ENCODE results near the gene MAGOH.

MAGOH gene

GRCh38 chr1:53220171-53220961, 18.0 kb downstream of the MAGOH start, which contains the start of gene CZIB:
Gene CZIB, minus strand, starts transcription at chr1:53220634. Its CDS starts 59 bp downstream, at chr1:53220575.
- Histone ChIP-seq H3K79me2 (ENCODE audit: insufficient read depth, low read length) (peaks cover 25% of the 10 kb centered on the region), H2AFZ (ENCODE audit: low read length) (peak within 1 kb of the TSS; percentile 85), H3K4me1 (ENCODE audit: insufficient read depth, low read length, poor library complexity, severe bottlenecking) (peaks cover 19% of the 10 kb centered on the region), H3K4me2 (ENCODE audit: low read depth, low read length, poor library complexity, severe bottlenecking) (peak within 1 kb of the TSS; percentile 72), H3F3A (ENCODE audit: low read depth) (no peaks in the 10 kb centered on the region), H3K9me3 (ENCODE audit: insufficient read depth, low read depth, low read length) (no peaks in the 10 kb centered on the region), H3K4me3 (ENCODE audit: low read length, poor library complexity, severe bottlenecking) (peak within 1 kb of the TSS; percentile 87), H3K9ac (ENCODE audit: low read depth, low read length, poor library complexity, severe bottlenecking) (peak within 1 kb of the TSS; percentile 88), H3K36me3 (ENCODE audit: insufficient read depth, low read length) (no peaks in the 10 kb centered on the region), H3K9me2 (replicated peaks; ENCODE audit: low read depth, low read length) (no peaks in the 10 kb centered on the region), H3K27me3 (ENCODE audit: insufficient read depth, low read length, poor library complexity, severe bottlenecking) (no peaks in the 10 kb centered on the region), H4K20me1 (ENCODE audit: insufficient read depth, low read length, poor library complexity, severe bottlenecking) (no peaks in the 10 kb centered on the region)
- no peak for TF ChIP-seq CTCF (conservative IDR thresholded peaks at IDR 0.05; ENCODE audit: low read length)
- no peak for TF ChIP-seq EZH2phosphoT487 (IDR thresholded peaks at IDR 0.05; ENCODE audit: borderline replicate concordance)

- Histone ChIP-seq H3K36me3 (ENCODE audit: insufficient read depth, low read length) (peaks cover under 1% of the 10 kb centered on the region; the same call in 1 of the 2 replicates), H4K20me1 (ENCODE audit: insufficient read depth, low read length, poor library complexity, severe bottlenecking) (no peaks in the 10 kb centered on the region), H3K9me2 (replicated peaks; ENCODE audit: low read depth, low read length) (no peaks in the 10 kb centered on the region)
Measured at GRCh38 chr1:53219711-53220110, 18.6 kb downstream of the MAGOH start.

GRCh38 chr1:53218201-53218600, 20.1 kb downstream of the MAGOH start:
- H2AFZ ChIP-seq (ENCODE audit: low read length), result no peak overlapping the region
- H4K20me1 ChIP-seq (ENCODE audit: insufficient read depth, low read length, poor library complexity, severe bottlenecking), result no peaks in the 10 kb centered on the region
- H3K9me2 ChIP-seq (replicated peaks; ENCODE audit: low read depth, low read length), result no peaks in the 10 kb centered on the region
- peaks cover 19% of the 10 kb centered on the region for H3K4me1 ChIP-seq (ENCODE audit: insufficient read depth, low read length, poor library complexity, severe bottlenecking)
- H3K9ac ChIP-seq (ENCODE audit: low read depth, low read length, poor library complexity, severe bottlenecking), result no peak overlapping the region
- H3K4me2 ChIP-seq (ENCODE audit: low read depth, low read length, poor library complexity, severe bottlenecking), result no peak overlapping the region
- H3K4me3 ChIP-seq (ENCODE audit: low read length, poor library complexity, severe bottlenecking), result no peak overlapping the region
- no peaks in the 10 kb centered on the region for H3F3A ChIP-seq (ENCODE audit: low read depth)
- H3K36me3 ChIP-seq (ENCODE audit: insufficient read depth, low read length), result peaks cover 12% of the 10 kb centered on the region; the same call in 1 of the 2 replicates
- TF ChIP-seq CTCF (conservative IDR thresholded peaks at IDR 0.05; ENCODE audit: low read length) (no peak), EZH2phosphoT487 (IDR thresholded peaks at IDR 0.05; ENCODE audit: borderline replicate concordance) (no peak)
- peaks cover 25% of the 10 kb centered on the region for H3K79me2 ChIP-seq (ENCODE audit: insufficient read depth, low read length)
- no peaks in the 10 kb centered on the region for H3K27me3 ChIP-seq (ENCODE audit: insufficient read depth, low read length, poor library complexity, severe bottlenecking)
- no peaks in the 10 kb centered on the region for H3K9me3 ChIP-seq (ENCODE audit: insufficient read depth, low read depth, low read length)

More at GRCh38 chr1:53219711-53220110, 18.6 kb downstream of the MAGOH start:
- Histone ChIP-seq H3K9ac (ENCODE audit: low read depth, low read length, poor library complexity, severe bottlenecking) (peak overlapping the region; percentile 88), H3K27me3 (ENCODE audit: insufficient read depth, low read length, poor library complexity, severe bottlenecking) (no peaks in the 10 kb centered on the region), H3K4me3 (ENCODE audit: low read length, poor library complexity, severe bottlenecking) (peak overlapping the region; percentile 87), H3F3A (ENCODE audit: low read depth) (no peaks in the 10 kb centered on the region), H3K4me2 (ENCODE audit: low read depth, low read length, poor library complexity, severe bottlenecking) (peak overlapping the region; percentile 72), H3K79me2 (ENCODE audit: insufficient read depth, low read length) (peaks cover 25% of the 10 kb centered on the region), H2AFZ (ENCODE audit: low read length) (peak overlapping the region; percentile 85), H3K9me3 (ENCODE audit: insufficient read depth, low read depth, low read length) (no peaks in the 10 kb centered on the region), H3K4me1 (ENCODE audit: insufficient read depth, low read length, poor library complexity, severe bottlenecking) (peaks cover 19% of the 10 kb centered on the region)
- TF ChIP-seq CTCF (conservative IDR thresholded peaks at IDR 0.05; ENCODE audit: low read length) (no peak), EZH2phosphoT487 (IDR thresholded peaks at IDR 0.05; ENCODE audit: borderline replicate concordance) (no peak)

All from Loucy (cell line).